ENCODE measurements around the gene LRRC7. TPM values are rescaled to one million over a fixed set of nuclear protein-coding genes. Genes with fewer than 3 reads are reported as not detected.

The LRRC7 gene
- total and polyA plus RNA-seq, 2 of the 8 experiments (the other 6 are each of a cell fraction or from before 2014, with no cell fraction given): 0.03 to 0.17 TPM

DNA sequence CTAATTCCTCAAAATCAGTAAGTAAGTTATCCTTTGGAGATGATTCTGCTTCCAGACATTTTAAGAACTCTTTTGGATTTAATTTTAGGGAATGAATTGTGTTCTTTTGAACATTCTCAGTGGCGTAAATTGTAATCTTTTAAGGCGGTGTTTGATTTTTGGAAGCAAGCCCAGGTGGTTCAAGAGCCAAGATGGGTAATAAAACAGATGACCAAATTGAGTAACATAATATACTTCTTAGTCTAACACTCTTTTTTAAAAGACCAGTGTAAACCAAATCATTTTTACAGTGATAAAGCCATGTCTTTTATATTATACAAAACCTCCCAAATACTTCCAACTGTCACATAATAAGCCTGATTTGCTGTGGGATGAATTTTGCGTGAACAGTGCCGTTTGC is 503.9 kb downstream of the LRRC7 start:
- no peak overlapping the region for H3K4ac ChIP-seq (replicated peaks; ENCODE audit: insufficient read length, low read depth, low read length)
- H2BK15ac ChIP-seq (ENCODE audit: low read length): no peak overlapping the region
- ChIA-PET CTCF (ENCODE audit: partially characterized antibody) (no interaction called here), POLR2A (ENCODE audit: partially characterized antibody) (no interaction called here)
- FAIRE-seq (no peak), DNase-seq (ENCODE audit: low read depth in 1 of 2, low spot score in 2 of 2) (no peak)
- H3K56ac ChIP-seq (replicated peaks; ENCODE audit: insufficient read length, low read depth, low read length): no peak overlapping the region
- no peaks in the 10 kb centered on the region for H3K36me3 ChIP-seq (ENCODE audit: control insufficient read depth in 2 of 4, insufficient read depth in 4 of 4, low read length in 3 of 4)
- H4K8ac ChIP-seq (ENCODE audit: extremely low read depth, insufficient read depth, low read length): no peak overlapping the region
- H3K4me3 ChIP-seq (ENCODE audit: extremely low read depth in 1 of 4, insufficient read depth in 2 of 4, low read depth in 3 of 4, low read length in 4 of 4): no peak overlapping the region
- TF ChIP-seq KDM4A (IDR thresholded peaks at IDR 0.05; ENCODE audit: low read depth, low read length, severe bottlenecking) (no peak), SIN3A (conservative IDR thresholded peaks at IDR 0.05 in 1 of 2, IDR thresholded peaks at IDR 0.05 in 1 of 2; ENCODE audit: low read depth in 1 of 2, low read length in 2 of 2) (no peak), RNF2 (IDR thresholded peaks at IDR 0.05; ENCODE audit: borderline replicate concordance, low read depth, low read length, missing control alignments, poor library complexity, severe bottlenecking) (no peak)
- H3K79me2 ChIP-seq (ENCODE audit: control insufficient read depth in 1 of 2, insufficient read depth in 2 of 2, low read length in 2 of 2): no peaks in the 10 kb centered on the region
- WGBS, 2 experiments (ENCODE audit: extremely low coverage in 1 of 2, insufficient coverage in 1 of 2, insufficient read length in 1 of 2, insufficient replicate concordance in 2 of 2, low coverage in 1 of 2, low lambda C conversion rate in 2 of 2, missing lambda C conversion rate in 1 of 2): 89% methylated on average over 4 of the region's 4 CpGs; no CpG with 5 or more reads in 1 of the 2 experiments
- H3K4me1 ChIP-seq (replicated peaks in 1 of 4; ENCODE audit: control insufficient read depth in 3 of 4, insufficient read depth in 4 of 4, low read length in 3 of 4): no peaks in the 10 kb centered on the region
- no peak overlapping the region for H4K91ac ChIP-seq (replicated peaks; ENCODE audit: insufficient read length, low read length)
- no peak overlapping the region for H3K18ac ChIP-seq (ENCODE audit: extremely low read depth, low read length)
- no peaks in the 10 kb centered on the region for H3K79me1 ChIP-seq (ENCODE audit: low read depth, low read length)
- no peaks in the 10 kb centered on the region for H3K23me2 ChIP-seq (ENCODE audit: low read depth, low read length)
- no peaks in the 10 kb centered on the region for H3K9me3 ChIP-seq (ENCODE audit: insufficient read depth in 2 of 2, low read depth in 1 of 2, low read length in 1 of 2)
- H3K4me2 ChIP-seq (ENCODE audit: insufficient read depth in 1 of 2, low read depth in 2 of 2, low read length in 2 of 2): no peak overlapping the region
- no peaks in the 10 kb centered on the region for H3K27me3 ChIP-seq (replicated peaks in 1 of 4; ENCODE audit: control insufficient read depth in 3 of 4, extremely low read depth in 1 of 4, insufficient read depth in 3 of 4, low read length in 3 of 4)
- H3K9ac ChIP-seq (replicated peaks in 1 of 4; ENCODE audit: extremely low read depth in 1 of 4, low read depth in 3 of 4, low read length in 3 of 4): no peak overlapping the region
- no peak overlapping the region for H3K23ac ChIP-seq (ENCODE audit: insufficient read length)
- H4K5ac ChIP-seq (ENCODE audit: insufficient read length, low read depth, low read length): no peak overlapping the region
- H2BK20ac ChIP-seq (ENCODE audit: low read length): no peak overlapping the region
- no peak overlapping the region for H2BK12ac ChIP-seq (ENCODE audit: low read depth, low read length)
- no peaks in the 10 kb centered on the region for H4K20me1 ChIP-seq (replicated peaks in 1 of 2; ENCODE audit: control insufficient read depth in 1 of 2, insufficient read depth in 2 of 2, low read length in 2 of 2)
- H3K27ac ChIP-seq (ENCODE audit: low read depth, low read length): no peak overlapping the region
- no peak overlapping the region for H2BK5ac ChIP-seq (ENCODE audit: low read depth, low read length)
- no peak overlapping the region for H2AFZ ChIP-seq (ENCODE audit: low read length)
- H2BK120ac ChIP-seq (replicated peaks; ENCODE audit: low read depth, low read length): no peak overlapping the region
- H2AK5ac ChIP-seq (ENCODE audit: low read depth, low read length): no peak overlapping the region
- no peak overlapping the region for H3K14ac ChIP-seq (ENCODE audit: insufficient read length)
